Uterus (tissue), 2 donors: ENCODE data around the gene ATP6V0E2.

Source experiments
- POLR2A ChIP-seq, 2 donors: fragments of 450-650 bp; IDR thresholded peaks; one replicate each; pipeline ENCODE4 v1.6.1; 2016; ENCODE audit warnings: antibody characterized with exemption in 2 of 2, mild to moderate bottlenecking in 1 of 2, moderate library complexity in 1 of 2
- TF ChIP-seq, protein P1 (sequence below), 4 experiments: fragments of 200-600 bp in 2 of 4; fragments of 450-650 bp in 2 of 4; sonication (generic) in 2 of 4; IDR thresholded peaks; one replicate each; pipeline ENCODE4 v1.5.1; 2016 to 2019; ENCODE audit warnings: antibody characterized with exemption in 4 of 4, mild to moderate bottlenecking in 2 of 4, moderate library complexity in 1 of 4

GRCh38 chr7:149833495-149834130 lies 40.2 kb upstream of the ATP6V0E2 start:
- TF ChIP-seq, protein P1, sequence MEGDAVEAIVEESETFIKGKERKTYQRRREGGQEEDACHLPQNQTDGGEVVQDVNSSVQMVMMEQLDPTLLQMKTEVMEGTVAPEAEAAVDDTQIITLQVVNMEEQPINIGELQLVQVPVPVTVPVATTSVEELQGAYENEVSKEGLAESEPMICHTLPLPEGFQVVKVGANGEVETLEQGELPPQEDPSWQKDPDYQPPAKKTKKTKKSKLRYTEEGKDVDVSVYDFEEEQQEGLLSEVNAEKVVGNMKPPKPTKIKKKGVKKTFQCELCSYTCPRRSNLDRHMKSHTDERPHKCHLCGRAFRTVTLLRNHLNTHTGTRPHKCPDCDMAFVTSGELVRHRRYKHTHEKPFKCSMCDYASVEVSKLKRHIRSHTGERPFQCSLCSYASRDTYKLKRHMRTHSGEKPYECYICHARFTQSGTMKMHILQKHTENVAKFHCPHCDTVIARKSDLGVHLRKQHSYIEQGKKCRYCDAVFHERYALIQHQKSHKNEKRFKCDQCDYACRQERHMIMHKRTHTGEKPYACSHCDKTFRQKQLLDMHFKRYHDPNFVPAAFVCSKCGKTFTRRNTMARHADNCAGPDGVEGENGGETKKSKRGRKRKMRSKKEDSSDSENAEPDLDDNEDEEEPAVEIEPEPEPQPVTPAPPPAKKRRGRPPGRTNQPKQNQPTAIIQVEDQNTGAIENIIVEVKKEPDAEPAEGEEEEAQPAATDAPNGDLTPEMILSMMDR (IDR thresholded peaks at IDR 0.05), result no peak
- TF ChIP-seq POLR2A (IDR thresholded peaks at IDR 0.05), result no peak
